Mesodermal cell (in vitro differentiated cells): ENCODE measurements around the gene IGF2R.

Source experiments
- H3K27ac ChIP-seq: 2 replicates; pipeline ENCODE4 v1.7.0; 2013; ENCODE audit warnings: mild to moderate bottlenecking, low read depth, low read length, moderate library complexity; ENCODE audit not compliant: severe bottlenecking
- H3K36me3 ChIP-seq: 2 replicates; pipeline ENCODE4 v1.7.1; 2013; ENCODE audit warnings: mild to moderate bottlenecking, low read length, moderate library complexity; ENCODE audit not compliant: control insufficient read depth, insufficient read depth
- H3K4me1 ChIP-seq: one replicate; pipeline ENCODE4 v1.7.1; 2013; ENCODE audit warnings: mild to moderate bottlenecking, low read length; ENCODE audit not compliant: insufficient read depth, control insufficient read depth, poor library complexity, severe bottlenecking
- H3K4me3 ChIP-seq: 2 replicates; pipeline ENCODE4 v1.7.0; 2013; ENCODE audit warnings: low read length, control low read depth, mild to moderate bottlenecking; ENCODE audit not compliant: insufficient read depth, poor library complexity, severe bottlenecking; ENCODE audit errors: extremely low read depth
- H3K9me3 ChIP-seq: 2 replicates; pipeline ENCODE4 v1.7.1; 2013; ENCODE audit warnings: mild to moderate bottlenecking, low read length, moderate library complexity; ENCODE audit not compliant: control insufficient read depth
- WGBS, 2 experiments: methylation state at CpG; one replicate each; pipeline ENCODE4 v1.1.5; 2013; ENCODE audit warnings: missing lambda C conversion rate in 2 of 2; ENCODE audit not compliant: insufficient coverage in 2 of 2; 5-methylcytosine and 5-hydroxymethylcytosine counted together

The IGF2R gene

DNA sequence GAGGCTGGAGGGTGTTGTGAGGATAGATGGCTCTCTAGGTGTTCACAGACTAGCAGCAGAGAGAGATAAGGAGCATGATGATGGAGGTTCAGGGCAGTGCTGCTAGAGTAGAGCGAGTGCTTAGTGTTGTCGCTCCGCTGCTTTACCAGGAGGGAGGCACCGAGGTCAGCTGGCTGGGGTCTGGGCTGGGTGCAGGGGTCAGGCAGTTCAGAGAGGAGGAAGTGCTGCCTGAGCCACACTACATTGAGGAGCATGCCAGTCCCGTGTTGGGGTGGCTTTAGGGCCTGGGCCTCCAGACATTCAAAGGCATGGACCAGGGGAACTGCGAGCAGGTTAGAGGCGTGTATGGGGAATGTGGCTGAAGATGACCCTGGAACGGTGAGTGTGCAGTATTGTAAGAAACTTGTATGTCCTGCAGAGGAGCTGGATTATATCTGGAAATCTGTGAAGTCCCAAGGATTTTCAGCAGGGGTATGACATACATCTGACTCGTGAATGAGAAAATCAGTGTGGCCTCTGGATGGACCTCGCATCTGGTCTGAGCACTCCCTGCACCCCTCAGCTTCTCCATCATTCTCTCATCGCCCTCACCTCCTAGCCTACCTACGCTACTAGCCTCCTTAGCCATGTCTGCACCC lies 66.9 kb downstream of the IGF2R start:
- 94 to 96% methylated on average over 12 of the region's 12 CpGs for WGBS, 2 experiments
- H3K4me3 ChIP-seq = no peak overlapping the region
- H3K36me3 ChIP-seq = peaks cover 99% of the 10 kb centered on the region

DNA sequence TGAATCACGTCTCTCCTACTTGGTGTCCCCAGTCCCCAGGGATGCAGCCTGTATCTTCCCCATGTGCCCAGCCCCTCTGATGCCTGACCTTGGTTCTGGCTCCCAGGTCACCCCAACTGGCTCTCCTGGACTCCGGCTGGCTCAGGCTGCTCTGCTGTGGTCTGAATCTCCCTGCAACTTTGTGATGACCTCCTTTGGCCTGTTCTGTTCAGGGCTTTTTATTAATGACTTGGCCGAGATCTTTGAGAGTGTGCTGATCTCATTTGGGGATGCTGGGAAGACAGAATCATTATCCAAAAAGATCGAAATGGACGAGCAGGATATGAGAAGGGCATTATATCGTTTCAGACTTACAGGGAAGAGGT lies 67.4 kb downstream of the IGF2R start:
- Histone ChIP-seq H3K4me3 (no peak overlapping the region), H3K4me1 (peaks cover 8% of the 10 kb centered on the region), H3K36me3 (peaks cover 99% of the 10 kb centered on the region), H3K9me3 (no peaks in the 10 kb centered on the region), H3K27ac (no peak overlapping the region)
- WGBS, 2 experiments = 90 to 96% methylated on average over 5 to 6 of the region's 6 CpGs

More for the DNA sequence above, 66.9 kb downstream of the IGF2R start:
- no peak overlapping the region for H3K27ac ChIP-seq
- no peaks in the 10 kb centered on the region for H3K9me3 ChIP-seq
- peaks cover 11% of the 10 kb centered on the region for H3K4me1 ChIP-seq

DNA sequence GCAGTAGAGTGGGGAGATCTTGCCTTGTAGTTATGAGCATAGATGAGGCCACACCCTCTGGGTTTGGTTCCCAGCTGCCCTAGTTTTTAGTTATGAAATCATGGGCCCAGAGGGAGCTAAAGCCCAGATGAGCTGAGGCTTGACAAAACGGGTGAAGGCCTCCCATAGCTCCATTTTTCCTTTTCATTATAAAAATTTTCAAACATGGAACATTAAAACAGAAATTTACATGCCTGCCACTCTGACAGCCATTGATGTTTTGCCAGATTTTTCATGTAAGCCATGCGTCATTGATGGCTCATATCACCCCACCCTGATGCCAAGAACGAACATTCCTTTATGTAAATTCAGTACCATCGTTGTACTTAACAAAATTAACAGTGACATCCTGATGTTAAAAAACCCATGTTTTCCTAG lies 67.9 kb downstream of the IGF2R start:
- Histone ChIP-seq H3K4me3 (no peak overlapping the region), H3K27ac (no peak overlapping the region), H3K9me3 (no peaks in the 10 kb centered on the region), H3K36me3 (peaks cover 99% of the 10 kb centered on the region), H3K4me1 (peaks cover 8% of the 10 kb centered on the region)
- 90 to 93% methylated on average over 2 to 3 of the region's 4 CpGs for WGBS, 2 experiments

DNA sequence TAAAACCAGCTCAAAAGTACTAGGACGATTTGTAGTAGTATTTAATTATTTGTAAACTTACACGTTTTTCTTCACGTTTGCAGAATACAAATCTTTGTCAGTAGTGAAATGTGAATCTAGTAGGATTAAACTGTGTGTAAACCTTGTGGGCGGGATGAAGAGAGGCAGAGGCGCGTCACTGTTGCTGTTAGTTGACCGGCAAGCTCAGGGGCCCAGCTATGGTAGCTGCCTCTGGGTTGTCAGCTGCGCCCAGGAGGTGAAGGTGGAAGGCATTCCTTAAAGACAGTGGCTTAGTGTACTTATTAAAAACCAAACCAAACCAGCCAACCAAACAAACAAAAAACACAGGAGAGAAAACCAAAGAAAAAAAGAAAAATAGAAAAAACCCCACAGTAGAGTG lies 69.6 kb downstream of the IGF2R start:
- H3K9me3 ChIP-seq = no peaks in the 10 kb centered on the region
- WGBS, 2 experiments = 87 to 93% methylated on average over 3 of the region's 8 CpGs
- peaks cover 100% of the 10 kb centered on the region for H3K36me3 ChIP-seq
- H3K4me3 ChIP-seq = no peak overlapping the region
- H3K27ac ChIP-seq = no peak overlapping the region
- peaks cover 8% of the 10 kb centered on the region for H3K4me1 ChIP-seq

DNA sequence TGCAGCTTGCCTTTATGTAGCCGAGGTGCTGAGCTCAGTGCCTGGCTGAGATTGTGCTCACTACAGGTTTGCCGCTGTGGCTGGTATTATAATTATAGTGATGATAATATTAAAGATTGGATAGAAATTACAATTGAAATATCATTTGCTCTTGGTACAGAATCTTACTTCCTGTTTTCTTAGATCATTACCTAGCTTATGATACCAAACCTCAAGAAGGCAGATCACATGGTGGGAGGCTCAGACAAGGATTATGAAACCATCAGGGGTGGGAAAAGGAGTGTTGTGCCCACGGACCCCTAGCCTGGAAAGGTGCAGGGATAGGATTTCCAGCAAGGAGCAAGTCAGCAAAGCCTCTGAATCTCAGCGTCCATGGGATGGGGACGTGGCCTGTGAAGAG lies 70.6 kb downstream of the IGF2R start:
- peaks cover 99% of the 10 kb centered on the region for H3K36me3 ChIP-seq
- 92 to 94% methylated on average over 4 of the region's 5 CpGs for WGBS, 2 experiments
- no peaks in the 10 kb centered on the region for H3K9me3 ChIP-seq
- no peak overlapping the region for H3K4me3 ChIP-seq
- H3K4me1 ChIP-seq = peaks cover under 1% of the 10 kb centered on the region
- H3K27ac ChIP-seq = no peak overlapping the region

DNA sequence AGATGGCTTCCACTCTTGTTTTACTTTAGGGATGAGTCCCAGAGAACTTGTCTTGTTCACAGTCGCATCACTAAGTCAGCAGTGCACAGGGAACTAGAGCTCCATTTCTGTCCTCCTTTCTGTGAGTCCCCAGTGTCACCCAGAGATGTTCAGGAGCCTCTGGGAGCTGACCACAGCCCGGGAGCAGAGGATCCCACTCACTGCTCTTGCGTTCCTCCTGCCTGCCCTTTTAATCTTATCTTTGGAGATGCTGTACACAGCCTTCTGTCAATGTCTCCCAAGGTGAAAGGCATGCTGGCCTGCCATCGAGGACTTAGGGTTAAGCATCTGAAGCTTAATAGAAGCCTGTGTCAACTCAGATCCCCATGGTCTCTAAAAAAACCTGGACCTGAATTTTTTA lies 71.2 kb downstream of the IGF2R start:
- no peaks in the 10 kb centered on the region for H3K9me3 ChIP-seq
- H3K27ac ChIP-seq = no peak overlapping the region
- no peak overlapping the region for H3K4me3 ChIP-seq
- WGBS, 2 experiments = 95 to 96% methylated on average over 3 to 4 of the region's 4 CpGs
- H3K4me1 ChIP-seq = no peaks in the 10 kb centered on the region
- peaks cover 99% of the 10 kb centered on the region for H3K36me3 ChIP-seq

DNA sequence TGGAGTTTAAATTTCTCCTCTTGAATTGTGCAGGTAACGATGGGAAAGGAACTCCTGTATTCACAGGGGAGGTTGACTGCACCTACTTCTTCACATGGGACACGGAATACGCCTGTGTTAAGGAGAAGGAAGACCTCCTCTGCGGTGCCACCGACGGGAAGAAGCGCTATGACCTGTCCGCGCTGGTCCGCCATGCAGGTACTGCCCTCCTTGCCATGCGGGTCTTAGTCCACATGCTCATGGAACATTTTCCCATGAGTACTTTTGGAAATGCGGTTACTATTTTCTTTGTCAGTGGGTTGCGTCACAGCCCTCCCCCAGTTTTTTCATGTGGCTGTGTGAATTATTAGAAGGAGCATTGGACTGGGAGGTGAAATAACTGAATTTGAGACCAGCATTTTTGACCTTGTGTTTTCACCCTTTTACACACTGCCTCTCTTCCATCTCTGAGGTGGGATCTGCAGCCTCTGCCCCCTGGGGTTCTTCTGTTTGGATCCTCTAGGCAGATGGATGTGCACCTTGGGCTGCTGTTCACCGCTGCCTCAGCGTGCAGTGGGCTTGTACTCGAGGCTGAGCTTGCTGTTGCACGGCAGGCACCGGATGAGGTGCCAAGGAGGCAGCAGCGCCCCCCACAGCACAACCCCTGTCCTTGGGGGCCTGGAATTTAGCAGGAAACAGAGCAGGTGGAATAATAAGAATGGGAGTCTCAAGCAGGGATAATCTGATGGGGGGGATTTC lies 71.8 kb downstream of the IGF2R start:
- Histone ChIP-seq H3K27ac (no peak overlapping the region), H3K4me3 (no peak overlapping the region), H3K4me1 (no peaks in the 10 kb centered on the region), H3K36me3 (peaks cover 99% of the 10 kb centered on the region), H3K9me3 (no peaks in the 10 kb centered on the region)
- 93 to 97% methylated on average over 15 to 16 of the region's 19 CpGs for WGBS, 2 experiments

DNA sequence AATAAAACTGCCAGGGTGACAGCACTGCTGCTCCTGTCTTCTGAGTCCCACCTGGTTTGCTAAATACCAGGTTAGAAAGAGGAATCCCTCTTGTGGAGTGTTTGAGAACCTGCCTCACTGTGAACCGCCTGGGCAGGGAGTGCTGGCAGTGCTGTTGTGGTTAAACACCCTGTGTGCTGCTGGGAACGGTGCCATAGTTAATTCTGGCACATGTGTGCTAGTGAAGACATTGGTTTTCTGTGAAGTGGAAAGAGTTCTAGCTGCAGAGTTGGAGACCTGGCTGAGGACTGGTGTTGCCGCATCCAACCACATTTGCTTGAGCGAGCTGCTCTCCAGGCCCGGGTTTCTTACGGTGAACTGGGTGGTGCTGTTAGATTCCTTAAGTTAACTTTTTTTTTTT lies 72.7 kb downstream of the IGF2R start:
- Histone ChIP-seq H3K36me3 (peaks cover 98% of the 10 kb centered on the region), H3K27ac (no peak overlapping the region), H3K4me3 (no peak overlapping the region), H3K4me1 (no peaks in the 10 kb centered on the region), H3K9me3 (no peaks in the 10 kb centered on the region)
- WGBS, 2 experiments = 94 to 100% methylated on average over 3 of the region's 6 CpGs

DNA sequence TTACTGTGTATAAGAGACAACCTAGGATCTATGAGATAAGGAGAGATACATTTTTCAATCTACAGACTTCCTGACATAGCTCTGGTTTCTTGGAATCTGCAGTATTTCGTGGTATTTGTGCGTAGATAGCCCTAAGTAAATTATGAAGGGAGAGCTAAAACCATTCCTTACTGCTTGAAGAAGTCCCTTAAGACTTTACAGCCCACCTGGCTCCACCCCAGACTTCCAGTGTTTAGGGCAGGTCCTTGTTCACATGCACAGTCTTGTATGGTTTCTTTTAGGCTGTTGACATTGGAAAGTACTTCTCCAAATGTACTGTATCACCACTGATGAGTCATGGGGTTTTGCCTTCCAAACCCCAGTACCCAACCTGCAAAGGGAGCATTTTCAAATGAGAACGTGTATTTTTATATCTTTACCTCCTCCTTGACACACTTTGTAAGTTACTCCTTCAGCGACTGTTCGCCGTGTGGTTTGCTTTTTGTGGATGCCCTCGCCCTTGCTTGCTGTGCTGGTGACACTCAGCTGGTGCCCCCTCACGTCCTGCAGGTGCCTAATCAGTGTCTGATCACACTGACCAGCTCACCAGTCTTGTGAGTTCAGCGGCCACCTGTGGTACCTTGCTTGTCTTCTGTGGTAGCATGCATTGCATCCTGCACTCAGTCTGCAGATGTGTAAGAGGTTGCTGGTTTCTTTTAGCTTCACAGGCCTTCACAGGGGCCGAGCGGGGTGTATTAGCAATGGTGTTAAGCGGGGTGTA lies 73.3 kb downstream of the IGF2R start:
- peaks cover 98% of the 10 kb centered on the region for H3K36me3 ChIP-seq

DNA sequence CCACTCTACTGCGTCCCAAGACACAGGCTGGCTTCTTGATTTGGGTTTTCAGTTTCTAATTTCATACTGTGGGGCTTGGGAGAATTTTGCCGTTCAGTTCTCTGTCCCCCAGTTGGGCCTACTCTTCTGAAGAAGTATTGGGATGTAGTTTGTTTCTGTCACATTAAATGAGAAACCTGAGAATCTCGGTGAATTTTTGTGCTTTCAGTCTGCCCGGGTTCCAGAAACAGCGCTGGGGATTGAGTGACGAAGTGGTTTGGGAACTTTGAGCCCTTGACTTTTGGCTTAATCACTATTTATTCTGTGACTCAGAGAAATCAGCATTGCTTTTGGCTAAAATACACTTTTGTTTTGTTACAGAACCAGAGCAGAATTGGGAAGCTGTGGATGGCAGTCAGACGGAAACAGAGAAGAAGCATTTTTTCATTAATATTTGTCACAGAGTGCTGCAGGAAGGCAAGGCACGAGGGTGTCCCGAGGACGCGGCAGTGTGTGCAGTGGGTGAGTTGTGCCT lies 74.0 kb downstream of the IGF2R start:
- Histone ChIP-seq H3K4me1 (no peaks in the 10 kb centered on the region), H3K27ac (no peak overlapping the region), H3K4me3 (no peak overlapping the region), H3K36me3 (peaks cover 98% of the 10 kb centered on the region), H3K9me3 (no peaks in the 10 kb centered on the region)
- 92 to 98% methylated on average over 6 to 11 of the region's 11 CpGs for WGBS, 2 experiments

More for the DNA sequence above, 73.3 kb downstream of the IGF2R start:
- Histone ChIP-seq H3K4me1 (no peaks in the 10 kb centered on the region), H3K27ac (no peak overlapping the region), H3K4me3 (no peak overlapping the region), H3K9me3 (no peaks in the 10 kb centered on the region)
- 91 to 99% methylated on average over 9 to 11 of the region's 12 CpGs for WGBS, 2 experiments
